Chondrocyte (in vitro differentiated cells): ENCODE measurements around the gene SYT13. TPM values are rescaled to one million over a fixed set of nuclear protein-coding genes. Genes with fewer than 3 reads are reported as not detected.

Experiments
- DNase-seq: peaks from one replicate; pipeline ENCODE4 v3.0.0; 2021; ENCODE audit warnings: mixed read lengths, low spot score
- H3K27ac Mint-ChIP-seq: one replicate; pipeline ENCODE4 v1.8.0; 2021; ENCODE audit warnings: mild to moderate bottlenecking, moderate library complexity, mixed read lengths; ENCODE audit not compliant: unreplicated experiment
- H3K27me3 Mint-ChIP-seq: 2 replicates; pipeline ENCODE4 v1.8.0; 2021; ENCODE audit warnings: low read depth, mixed read lengths
- H3K36me3 Mint-ChIP-seq: 2 replicates; pipeline ENCODE4 v1.8.0; 2021; ENCODE audit warnings: low read depth, mixed read lengths
- H3K4me1 Mint-ChIP-seq: 2 replicates; pipeline ENCODE4 v1.8.0; 2021; ENCODE audit warnings: low read depth, mild to moderate bottlenecking, mixed read lengths
- H3K4me3 Mint-ChIP-seq: one replicate; pipeline ENCODE4 v1.8.0; 2021; ENCODE audit warnings: mild to moderate bottlenecking, moderate library complexity, mixed read lengths; ENCODE audit not compliant: unreplicated experiment
- H3K9me3 Mint-ChIP-seq: 2 replicates; pipeline ENCODE4 v1.8.0; 2021; ENCODE audit warnings: low read depth, mixed read lengths
- total RNA-seq: library from RNA; stranded (reverse); gene quantifications from 3 replicates; pipeline ENCODE4 v1.2.1, GENCODE V29; 2021
- TF ChIP-seq, protein P1 (sequence below): fragments of 200-600 bp; sonication (generic); IDR thresholded peaks from 2 replicates; pipeline ENCODE4 v1.5.0; 2021; ENCODE audit warnings: antibody characterized with exemption, mild to moderate bottlenecking, moderate library complexity

The SYT13 gene
- total RNA-seq, 1 donor from 2014 or later, result 2.8 TPM

- no peak for DNase-seq
- H3K9me3 Mint-ChIP-seq, result peaks cover 6% of the 10 kb centered on the region
- no peak overlapping the region for H3K4me3 Mint-ChIP-seq
- no peaks in the 10 kb centered on the region for H3K27me3 Mint-ChIP-seq
- TF ChIP-seq, protein P1, sequence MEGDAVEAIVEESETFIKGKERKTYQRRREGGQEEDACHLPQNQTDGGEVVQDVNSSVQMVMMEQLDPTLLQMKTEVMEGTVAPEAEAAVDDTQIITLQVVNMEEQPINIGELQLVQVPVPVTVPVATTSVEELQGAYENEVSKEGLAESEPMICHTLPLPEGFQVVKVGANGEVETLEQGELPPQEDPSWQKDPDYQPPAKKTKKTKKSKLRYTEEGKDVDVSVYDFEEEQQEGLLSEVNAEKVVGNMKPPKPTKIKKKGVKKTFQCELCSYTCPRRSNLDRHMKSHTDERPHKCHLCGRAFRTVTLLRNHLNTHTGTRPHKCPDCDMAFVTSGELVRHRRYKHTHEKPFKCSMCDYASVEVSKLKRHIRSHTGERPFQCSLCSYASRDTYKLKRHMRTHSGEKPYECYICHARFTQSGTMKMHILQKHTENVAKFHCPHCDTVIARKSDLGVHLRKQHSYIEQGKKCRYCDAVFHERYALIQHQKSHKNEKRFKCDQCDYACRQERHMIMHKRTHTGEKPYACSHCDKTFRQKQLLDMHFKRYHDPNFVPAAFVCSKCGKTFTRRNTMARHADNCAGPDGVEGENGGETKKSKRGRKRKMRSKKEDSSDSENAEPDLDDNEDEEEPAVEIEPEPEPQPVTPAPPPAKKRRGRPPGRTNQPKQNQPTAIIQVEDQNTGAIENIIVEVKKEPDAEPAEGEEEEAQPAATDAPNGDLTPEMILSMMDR, result no peak
- H3K36me3 Mint-ChIP-seq, result no peaks in the 10 kb centered on the region
- H3K27ac Mint-ChIP-seq, result no peak overlapping the region
- peaks cover 36% of the 10 kb centered on the region for H3K4me1 Mint-ChIP-seq
Observed at GRCh38 chr11:45259592-45259991, 26.5 kb downstream of the SYT13 start.

DNA sequence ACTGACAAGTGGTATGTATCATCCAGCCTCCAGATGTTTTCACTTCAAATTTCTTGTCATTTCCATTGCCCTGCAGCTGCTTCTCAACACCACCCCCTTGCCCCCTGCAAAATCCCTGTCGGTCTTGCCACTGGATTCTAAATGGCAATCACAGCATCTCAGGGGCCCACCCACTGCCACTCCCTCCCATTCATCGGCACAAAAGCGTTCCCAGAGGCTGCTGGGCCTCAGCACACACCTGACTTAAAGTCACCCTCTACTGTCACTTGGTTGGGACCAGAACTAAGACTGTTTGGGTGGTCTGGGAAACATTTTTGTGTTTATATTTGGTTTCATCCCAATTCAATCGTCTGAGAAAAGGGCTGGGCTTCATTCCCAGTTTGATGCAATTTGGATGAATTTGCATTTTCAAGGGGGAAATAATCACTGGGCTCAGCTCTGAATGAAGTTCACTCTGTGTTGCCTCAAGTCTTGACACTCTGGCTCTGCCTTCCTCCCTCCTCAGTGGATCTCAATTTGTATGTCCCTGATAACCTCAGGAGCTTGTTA is 27.1 kb downstream of the SYT13 start:
- no peak for DNase-seq
- Mint-ChIP-seq H3K4me3 (no peak overlapping the region), H3K4me1 (peaks cover 33% of the 10 kb centered on the region)

GRCh38 chr11:45254070-45254469 is 32.1 kb downstream of the SYT13 start:
- H3K4me1 Mint-ChIP-seq, result peaks cover 14% of the 10 kb centered on the region
- H3K36me3 Mint-ChIP-seq, result no peaks in the 10 kb centered on the region
- H3K4me3 Mint-ChIP-seq, result no peak overlapping the region
- H3K9me3 Mint-ChIP-seq, result no peaks in the 10 kb centered on the region
- peaks cover 1% of the 10 kb centered on the region for H3K27me3 Mint-ChIP-seq
- no peak overlapping the region for H3K27ac Mint-ChIP-seq
- no peak for DNase-seq
- TF ChIP-seq, protein P1, result no peak

More for the DNA sequence above, 27.1 kb downstream of the SYT13 start:
- Mint-ChIP-seq H3K27me3 (no peaks in the 10 kb centered on the region), H3K27ac (no peak overlapping the region), H3K9me3 (peaks cover under 1% of the 10 kb centered on the region), H3K36me3 (no peaks in the 10 kb centered on the region)
- TF ChIP-seq, protein P1, result no peak

- Mint-ChIP-seq H3K27ac (no peak overlapping the region), H3K4me1 (peaks cover 14% of the 10 kb centered on the region)
Observed at GRCh38 chr11:45253640-45254039, 32.5 kb downstream of the SYT13 start.

DNA sequence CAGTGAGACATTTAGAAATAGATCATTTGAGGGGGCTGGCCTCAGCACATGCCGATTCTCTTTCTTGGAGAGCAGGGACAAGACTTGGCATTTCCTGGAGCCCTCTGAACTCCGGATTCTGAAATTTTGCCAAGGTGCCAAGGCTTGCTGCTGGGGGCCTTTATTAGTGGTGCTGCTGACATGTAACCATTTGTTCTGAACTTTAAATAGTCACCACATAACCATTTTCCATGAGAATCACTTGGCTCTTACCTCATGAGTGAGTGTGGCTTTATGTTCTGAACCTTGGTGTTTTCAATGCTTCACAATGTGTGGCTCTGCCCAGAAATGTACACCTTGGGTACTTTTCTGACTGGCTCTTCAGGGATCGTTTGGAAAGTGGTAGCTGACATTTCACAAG is 33.3 kb downstream of the SYT13 start:
- H3K4me3 Mint-ChIP-seq, result no peak overlapping the region
- no peak for DNase-seq
- H3K9me3 Mint-ChIP-seq, result no peaks in the 10 kb centered on the region
- H3K36me3 Mint-ChIP-seq, result no peaks in the 10 kb centered on the region
- TF ChIP-seq, protein P1, result no peak
- peaks cover 14% of the 10 kb centered on the region for H3K4me1 Mint-ChIP-seq
- H3K27ac Mint-ChIP-seq, result peak overlapping the region; percentile 54
- H3K27me3 Mint-ChIP-seq, result peaks cover 1% of the 10 kb centered on the region

More at GRCh38 chr11:45253640-45254039, 32.5 kb downstream of the SYT13 start:
- no peaks in the 10 kb centered on the region for H3K36me3 Mint-ChIP-seq
- H3K4me3 Mint-ChIP-seq, result no peak overlapping the region
- peaks cover 1% of the 10 kb centered on the region for H3K27me3 Mint-ChIP-seq
- TF ChIP-seq, protein P1, result peak; percentile 23
- no peak for DNase-seq
- no peaks in the 10 kb centered on the region for H3K9me3 Mint-ChIP-seq
